GM21737 (cell line): ENCODE data around the gene SUMF1.

ENCODE experiments used
- ATAC-seq: cut with Tn5 transposase; IDR thresholded peaks from one replicate; pipeline ENCODE4 v1.9.1; 2021; ENCODE audit warnings: mild to moderate bottlenecking, moderate library complexity; ENCODE audit not compliant: unreplicated experiment

Gene SUMF1

DNA sequence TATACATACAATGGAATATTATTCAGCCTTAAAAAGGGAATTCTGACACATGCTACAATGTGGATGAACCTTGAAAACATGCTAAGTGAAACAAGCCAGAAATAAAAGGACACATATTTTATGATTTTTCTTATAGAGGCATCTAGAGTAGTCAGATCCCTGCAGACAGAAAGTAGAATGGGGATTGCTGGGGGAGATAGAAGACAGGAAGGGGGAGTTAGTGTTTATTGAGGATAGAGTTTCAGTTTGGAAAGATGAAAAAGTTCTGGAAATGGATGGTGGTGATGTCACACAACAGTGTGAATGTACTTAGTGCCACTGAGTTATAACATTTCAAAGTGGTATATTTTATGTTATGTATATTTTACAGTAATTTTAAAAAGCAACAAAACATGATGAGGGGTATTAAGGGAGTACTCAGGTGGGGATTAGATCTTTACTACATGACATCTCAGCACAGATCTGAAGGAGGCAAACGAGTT is 30.8 kb upstream of the SUMF1 start:
- no peak for ATAC-seq

DNA sequence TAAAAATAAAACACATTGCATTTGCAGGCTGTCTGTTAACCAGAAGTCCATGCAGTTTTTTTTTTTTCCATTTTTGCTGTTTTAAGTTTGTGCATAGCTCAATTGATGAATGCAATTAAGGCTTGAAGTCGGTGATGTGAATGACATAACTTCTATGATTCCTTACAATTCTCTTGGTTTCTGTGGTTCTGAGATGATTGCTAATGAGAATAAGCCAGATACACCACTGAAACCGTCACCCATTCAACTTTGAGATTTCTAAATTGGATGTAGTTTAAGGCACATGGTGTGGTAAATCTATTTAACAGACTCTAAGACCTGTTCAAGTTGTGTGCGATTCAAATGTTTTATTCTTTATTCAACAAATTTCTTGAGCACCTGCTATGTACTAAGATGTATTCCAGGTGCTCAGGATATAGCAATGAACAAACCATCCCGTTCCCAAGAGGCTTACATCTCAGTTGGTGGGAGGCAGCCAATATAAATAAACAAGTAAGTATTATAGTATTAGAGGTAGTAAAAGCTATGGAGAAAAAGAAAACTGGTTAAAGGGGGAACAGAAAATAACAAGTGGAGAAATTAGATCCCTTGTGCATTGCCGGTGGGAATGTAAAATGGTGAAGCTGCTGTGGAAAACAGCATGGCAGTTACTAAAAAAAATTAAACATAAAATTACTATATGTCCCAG is 30.1 kb upstream of the SUMF1 start:
- ATAC-seq = no peak

DNA sequence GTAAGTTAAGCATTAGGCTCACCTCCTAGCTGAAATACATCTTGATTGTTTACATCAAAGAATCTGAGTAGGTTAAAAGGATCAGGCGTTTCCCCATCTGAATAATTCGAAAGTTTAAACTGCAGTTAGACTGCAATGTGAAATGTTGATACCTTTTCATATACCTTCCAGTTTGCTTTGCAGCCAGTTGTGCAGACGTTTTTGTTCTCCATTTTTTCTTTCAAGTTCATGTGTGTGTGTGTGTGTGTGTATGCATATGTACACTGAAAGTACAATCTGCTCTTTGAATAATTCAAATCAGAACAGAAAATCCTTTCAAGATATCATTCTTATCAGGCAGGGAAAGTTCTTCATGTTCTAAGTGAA is 29.0 kb upstream of the SUMF1 start:
- ATAC-seq = no peak

DNA sequence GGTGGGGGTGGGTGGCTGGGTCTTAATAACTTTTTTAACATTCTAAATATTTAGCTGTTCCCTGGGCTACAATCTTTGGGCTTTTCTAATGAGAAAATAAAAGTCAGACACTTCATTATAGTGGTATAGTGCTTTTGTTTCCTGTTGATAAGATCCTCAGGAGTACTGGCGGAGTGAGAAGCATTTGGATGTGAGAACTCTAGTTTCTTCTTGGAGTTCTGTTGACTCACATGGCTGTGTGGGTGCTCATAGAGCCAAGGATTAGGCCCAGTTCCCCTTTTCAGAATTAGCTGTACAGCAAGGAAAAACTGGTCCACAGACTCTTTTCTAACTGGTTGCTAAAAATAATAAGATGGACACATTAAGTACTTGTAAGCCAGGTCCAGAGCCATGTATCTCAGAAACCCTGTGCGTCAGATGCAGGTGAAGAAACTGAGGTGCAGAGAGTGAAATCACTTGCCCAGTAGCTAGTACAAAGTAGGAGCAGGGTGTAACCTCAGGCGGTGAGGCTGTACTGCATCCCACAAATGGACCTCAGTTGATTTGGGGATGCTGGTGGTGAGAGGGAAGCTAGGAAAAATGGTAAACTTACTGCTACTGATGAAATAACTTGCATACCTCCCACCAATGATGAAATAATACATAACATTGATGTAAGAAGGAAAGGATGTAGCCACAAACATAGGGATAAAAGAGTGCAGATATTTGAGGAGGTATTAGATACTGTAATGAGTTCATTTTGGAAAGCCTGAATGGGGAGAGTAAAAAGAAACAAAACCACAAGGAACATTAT is 28.4 kb upstream of the SUMF1 start:
- no peak for ATAC-seq

DNA sequence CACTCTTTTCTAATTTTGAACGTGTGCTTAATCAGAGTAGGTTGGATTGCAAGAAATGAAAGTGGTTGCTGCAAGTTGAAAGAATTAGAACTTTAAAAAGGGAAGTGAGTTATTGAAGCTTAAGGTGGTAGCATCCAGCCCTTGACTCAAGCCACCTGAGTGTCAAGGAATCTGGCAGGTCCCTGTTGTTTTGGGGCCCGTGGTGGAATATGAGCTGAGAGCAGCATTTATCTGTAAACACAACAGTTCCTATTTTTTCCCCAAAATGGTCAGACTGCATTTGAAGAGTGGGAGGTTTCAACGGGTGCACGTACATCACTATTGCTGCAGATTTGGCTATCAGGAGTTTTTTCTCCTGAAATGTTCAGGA is 27.8 kb upstream of the SUMF1 start:
- no peak for ATAC-seq

DNA sequence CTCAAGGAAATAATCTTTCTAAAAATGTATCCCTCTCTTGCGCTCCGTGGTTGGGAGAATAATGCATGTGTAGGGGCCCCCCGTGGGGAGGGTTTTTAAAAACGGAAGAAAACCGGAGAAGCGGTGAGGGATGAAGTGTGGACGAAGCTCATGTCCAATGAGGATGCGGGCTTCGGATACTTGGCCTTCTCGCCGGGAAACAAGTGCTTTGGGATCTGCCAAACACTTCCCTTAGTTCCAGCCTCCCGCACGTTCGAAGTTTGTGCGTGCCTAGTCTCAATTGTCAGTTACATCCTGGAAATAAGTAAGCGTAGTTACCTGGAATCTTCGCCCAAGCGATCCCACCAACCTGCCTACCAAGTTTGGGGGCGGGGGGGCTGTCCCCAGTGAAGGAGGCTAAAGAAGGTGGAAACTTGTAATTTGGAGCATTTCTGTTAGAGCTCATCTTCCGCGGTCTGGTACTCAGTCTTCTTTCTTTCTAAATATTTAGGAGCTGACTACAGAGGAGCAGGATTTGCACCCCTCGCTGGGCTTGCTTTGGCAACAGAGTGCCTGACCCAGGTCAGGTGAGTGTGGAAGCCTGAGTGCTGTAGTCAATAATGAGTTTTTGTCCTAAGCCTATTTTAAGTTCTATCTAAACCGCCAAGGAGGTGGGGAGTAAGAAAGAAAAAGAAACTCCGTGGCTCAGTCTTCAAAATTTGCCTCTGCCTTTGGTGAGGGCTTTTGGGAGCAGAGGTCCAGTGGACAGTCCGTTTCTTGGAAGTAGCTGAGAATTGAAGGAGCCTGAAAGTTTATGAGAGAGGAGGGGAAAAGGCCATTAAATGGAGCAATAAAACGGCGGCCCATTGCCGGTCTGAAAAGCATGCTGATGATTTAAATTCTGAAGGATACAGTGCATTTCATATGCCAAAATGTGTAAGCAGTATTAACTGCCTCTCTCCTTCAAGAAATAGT is 27.1 kb upstream of the SUMF1 start:
- no peak for ATAC-seq

DNA sequence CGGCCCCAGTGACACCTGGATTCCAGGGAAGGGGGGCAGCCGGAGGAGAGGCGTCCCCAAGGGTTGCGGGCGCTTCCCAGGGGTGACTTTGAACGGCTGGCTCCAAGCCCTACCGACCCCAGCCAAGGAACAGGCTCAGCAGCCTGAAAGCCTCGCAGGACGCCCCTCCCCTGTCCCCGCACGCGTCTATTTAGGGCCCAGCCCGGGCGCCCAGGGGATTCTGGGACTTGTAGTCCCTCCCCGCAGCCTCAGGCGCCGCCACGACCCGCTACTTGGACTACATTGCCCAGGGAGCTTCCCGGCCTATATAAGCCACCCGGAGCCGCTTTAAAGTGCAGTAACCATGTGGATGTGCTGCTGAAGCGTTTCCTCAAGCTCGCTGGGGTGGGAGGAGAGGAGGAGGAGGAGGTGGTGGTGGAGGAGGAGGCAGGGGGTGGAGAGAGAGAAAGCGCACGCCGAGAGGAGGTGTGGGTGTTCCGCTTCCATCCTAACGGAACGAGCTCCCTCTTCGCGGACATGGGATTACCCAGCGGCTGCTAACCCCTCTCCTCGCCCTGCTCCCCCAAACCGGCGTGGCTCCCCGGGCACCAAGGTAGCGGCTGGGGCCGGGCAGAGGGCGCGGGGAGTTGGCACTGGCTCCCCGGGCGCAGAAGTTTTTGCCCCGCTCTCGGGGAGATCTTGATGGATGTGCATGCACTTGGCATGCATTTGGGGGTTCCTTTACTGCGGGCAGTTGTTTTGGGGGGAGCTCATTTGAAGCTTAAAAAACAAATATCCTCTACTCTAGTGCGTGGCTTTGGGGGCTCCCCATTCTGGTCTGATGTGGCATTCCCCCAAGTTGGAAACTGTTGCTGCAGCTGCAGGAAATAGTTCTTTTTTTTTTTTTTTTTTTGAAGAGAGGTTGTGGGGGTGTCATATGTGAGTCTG is 26.2 kb upstream of the SUMF1 start, which contains the start of gene ITPR1:
TSS of gene ITPR1 (plus strand) at position 335 of the 927 bp plus-strand sequence. CDS start 23,144 bp downstream, outside the sequence.
- peak; percentile 95 for ATAC-seq

DNA sequence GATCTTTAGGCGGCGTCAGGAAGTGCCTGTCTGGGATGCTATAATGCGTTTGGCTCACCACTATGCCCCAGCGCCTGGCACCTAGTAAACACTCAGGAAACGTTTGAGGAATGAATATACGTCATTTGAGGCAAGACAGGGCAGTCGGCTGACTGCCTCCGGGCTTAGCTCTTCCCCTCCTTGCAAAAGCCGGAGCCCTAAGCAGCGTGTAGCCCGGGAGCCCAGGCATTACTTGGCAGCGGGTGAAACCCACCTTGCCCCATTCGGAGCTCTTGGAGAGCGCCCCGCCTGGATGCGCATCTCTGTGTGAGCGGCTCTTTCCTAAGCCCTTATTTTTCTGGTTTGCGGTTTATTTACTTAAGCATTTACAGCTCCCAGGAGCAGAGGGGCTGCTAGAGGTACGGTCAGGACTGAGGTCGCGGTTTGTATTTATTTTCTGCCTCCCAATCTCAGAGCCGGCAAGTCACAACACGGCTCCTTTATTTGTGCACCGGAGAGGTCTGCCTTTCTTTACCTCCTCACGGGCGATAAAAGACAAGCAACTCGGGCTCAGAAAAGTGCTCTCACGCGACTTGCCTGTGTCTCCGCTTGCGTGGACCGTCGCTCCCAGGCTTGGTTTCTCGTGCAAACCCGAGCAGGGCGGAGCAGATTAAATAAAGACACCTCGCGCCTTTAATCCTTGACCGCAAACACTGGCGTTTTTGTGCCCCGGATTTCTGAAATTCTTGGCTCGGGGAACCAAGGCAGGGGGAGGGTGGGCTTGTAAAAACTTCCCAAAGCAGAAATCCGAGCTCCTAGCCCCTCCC is 25.3 kb upstream of the SUMF1 start:
- ATAC-seq = no peak

DNA sequence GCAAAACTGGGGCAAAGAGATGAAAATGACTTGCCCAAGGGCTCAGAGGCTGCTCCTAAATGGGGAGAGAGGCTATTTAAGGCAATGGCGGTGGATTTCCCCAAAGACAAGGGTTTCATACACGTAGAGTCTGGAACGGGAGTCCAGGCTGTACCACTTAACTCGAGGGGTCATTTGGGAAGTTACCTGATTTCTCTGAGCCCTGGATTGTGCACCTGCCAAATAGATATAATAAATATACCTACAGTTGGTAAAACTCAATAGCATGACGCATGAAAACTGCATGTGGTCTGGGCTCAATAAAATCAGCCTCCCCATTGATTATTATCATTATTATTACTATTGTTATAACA is 24.8 kb upstream of the SUMF1 start:
- ATAC-seq = no peak

DNA sequence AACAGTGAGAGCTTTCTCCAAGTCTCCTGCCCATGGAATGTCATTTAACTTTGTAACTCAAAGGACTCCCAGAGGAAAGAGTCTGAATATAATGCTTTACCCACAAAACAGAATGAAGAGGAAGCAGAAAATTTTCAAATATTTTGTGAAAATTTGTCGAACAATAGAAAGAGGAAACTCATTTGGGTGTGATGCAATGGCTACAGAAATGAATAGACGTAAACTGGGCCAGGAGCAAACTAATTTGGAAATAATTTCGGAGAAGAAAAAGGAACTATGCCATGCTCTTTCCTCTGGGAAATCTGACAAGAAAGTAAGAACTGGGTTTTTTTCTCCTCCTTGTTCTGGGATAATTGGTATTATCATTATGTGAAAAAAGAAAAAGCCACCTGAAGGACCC is 11.2 kb upstream of the SUMF1 start:
- no peak for ATAC-seq

DNA sequence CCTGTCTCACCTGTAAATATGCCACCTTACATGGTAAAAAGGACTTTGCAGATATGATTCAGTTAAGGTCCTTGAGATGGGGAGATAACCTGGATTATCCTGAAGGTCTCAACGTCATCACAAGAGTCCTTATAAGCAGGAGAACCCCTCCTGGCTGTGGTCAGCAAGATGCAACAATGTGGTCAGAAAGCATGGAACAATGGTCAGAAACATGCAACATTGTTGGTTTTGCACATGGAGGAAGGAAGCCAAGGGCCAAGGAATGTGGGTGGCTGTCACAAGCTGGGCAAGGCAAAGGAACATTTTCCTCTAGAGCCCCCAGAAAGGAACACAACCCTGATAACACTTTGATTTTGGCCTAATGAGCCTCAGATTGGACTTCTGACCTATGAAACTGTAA is 9.4 kb upstream of the SUMF1 start:
- ATAC-seq = no peak

DNA sequence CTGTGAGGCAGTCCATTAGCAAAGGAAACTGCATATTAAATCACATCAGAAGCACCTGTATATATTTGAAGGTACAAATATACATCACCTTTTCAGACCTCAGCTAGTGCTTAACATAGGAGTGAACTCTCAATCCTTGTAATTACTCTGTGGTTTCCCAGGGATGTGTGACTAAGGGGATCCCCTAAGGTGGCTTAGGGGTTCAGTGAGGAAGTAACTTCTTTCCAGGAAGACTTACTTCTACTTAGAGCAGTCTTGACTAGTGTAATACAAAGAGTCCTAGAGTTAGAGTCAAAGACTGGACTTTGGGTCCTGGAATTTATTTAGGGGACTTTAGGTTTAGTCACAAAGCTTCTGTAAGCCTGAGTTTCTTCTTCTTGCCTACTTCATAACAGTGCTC is 8.7 kb upstream of the SUMF1 start:
- no peak for ATAC-seq

DNA sequence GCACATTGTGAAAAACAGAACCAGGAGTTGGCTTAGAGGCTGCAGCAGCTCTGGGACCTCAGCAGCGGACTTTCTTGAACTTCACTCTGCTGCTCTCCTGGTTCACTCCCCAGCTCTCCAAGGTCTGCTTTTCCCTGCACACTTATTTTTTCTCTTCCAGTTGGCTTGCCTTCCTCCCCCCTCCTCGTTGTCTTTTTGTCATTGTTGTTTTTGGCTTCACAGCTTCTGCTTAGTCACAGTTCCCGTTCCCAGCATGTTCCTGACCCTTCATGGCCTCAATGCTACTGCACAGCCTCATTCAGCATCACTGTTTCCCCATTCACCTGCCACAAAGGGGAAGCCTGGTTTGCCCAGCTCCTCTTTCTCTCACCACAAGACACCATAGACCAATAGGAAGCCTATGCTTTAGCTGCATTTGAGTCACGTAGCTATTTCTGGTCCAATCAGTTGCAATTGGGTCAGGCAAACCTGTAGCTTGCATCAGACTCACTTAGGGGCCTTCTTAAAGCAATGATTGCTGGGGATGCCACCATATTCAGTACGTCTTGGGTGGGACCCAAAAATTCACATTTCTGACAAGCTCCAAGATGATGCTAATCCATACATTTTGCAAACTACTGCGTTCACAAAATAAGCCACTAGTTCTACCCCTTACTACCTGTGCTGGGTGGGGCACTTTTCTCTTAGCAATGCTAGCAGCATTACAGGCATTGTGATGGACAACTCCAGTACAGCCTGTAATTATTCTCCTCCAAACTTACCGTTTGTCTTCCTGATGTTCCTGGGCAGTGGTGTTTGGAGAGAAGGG is 7.8 kb upstream of the SUMF1 start:
- ATAC-seq = peak; percentile 52

DNA sequence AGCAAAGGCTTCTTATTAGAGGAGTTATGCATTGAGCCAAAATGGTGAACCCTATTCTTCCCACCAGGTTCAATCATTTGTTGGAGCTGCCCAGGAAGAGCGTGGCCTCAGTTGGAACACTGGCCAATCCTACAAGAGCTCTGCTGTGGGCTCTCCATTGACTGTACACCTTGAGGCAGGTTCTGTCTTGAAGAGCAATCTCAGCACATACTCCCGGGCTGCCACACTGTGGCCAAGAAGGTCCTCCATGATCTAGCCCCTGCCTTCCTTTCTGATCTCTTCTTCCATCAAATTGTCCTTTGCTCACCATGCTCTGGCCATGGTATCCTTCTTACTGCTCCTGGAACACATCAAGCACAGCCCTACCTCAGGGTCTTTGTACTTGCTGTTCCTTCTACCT is 5.7 kb upstream of the SUMF1 start:
- no peak for ATAC-seq

DNA sequence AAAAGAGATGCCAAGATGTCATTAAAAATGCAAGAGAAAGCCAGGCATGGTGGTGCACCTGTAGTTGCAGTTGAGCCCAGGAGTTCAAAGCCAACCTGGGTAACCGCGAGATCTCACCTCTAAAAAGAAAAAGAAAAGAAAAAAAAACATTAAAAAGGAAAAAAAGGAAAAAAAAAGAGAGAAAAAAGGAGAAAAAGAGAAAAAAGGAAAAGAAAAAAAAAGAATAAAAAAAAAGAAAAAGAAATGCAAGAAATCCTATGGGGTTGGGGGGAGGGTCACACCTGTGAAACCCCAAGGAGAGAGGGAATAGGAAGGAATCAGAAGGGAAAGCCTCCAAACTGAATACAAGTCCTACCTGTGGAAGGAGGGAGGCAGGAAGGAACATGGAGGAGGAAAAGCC is 5.2 kb upstream of the SUMF1 start:
- no peak for ATAC-seq

DNA sequence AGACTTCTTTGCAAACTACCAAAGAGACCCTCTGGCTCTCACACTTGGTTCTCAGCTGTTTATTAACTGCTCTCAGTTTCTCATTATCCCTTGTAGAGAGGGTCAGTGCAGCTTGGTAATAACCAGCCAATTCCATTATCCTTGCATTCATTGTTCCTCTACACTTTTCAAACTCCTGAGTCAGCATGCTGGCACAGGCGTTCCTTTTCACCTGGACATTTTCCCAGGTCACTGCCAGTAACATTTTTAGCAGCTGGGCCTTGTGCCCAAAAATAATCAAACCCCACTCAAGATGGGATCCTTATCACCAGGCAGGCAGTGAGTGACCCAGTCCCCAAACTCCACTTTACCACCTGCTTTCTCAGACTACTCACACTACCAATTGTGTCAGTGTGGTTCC is 4.8 kb upstream of the SUMF1 start:
- no peak for ATAC-seq

DNA sequence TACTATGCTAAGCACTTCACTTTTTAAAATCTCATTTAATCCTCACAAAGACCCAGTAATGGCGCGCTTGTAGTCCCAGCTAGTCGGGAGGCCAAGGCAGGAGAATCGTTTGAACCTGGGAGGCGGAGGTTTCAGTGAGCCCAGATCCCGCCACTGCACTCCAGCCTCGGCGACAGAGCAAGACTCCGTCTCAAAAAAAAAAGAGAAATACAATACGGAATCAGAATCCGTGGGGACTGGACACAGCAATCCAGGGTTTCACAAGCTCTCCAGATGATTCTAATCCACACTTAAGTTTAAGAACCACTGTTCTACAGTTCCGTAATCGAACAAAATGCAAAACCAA is 426 bp upstream of the SUMF1 start:
- no peak for ATAC-seq

DNA sequence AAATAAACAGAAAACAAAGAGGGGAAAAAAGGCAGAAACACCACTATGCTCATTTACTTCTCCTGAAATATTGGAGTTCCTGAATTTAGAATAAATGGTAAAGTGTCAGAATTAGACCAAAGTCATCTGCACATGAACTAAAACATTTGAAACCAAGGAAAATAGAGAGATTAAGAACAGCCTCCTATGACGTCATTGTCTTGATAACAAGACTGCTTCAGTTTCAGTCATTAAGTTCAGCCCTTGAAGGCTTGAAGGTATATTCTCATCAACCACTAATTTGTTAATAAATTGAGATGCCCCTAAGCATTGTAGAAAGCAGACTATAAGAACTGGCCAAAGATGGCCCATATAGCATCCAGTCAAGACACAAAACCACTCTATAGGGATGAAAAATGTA is 2.5 kb downstream of the SUMF1 start:
- no peak for ATAC-seq
